DND-41 (cell line): ENCODE measurements around the gene SRPRB.

Experiments used
- ATAC-seq: fragments of 200-7000 bp; cut with Tn5 transposase; 3 replicates; pipeline ENCODE4 v1.9.1; 2021; ENCODE audit warnings: low read depth; ENCODE audit not compliant: insufficient read depth
- DNase-seq: peaks from one replicate; pipeline ENCODE4 v3.0.0-alpha.2; 2020
- H2AFZ ChIP-seq: 2 replicates; pipeline ENCODE4 v1.6.0; 2012; ENCODE audit warnings: low read depth, low read length
- H3K27ac ChIP-seq: 2 replicates; pipeline ENCODE4 v1.5.1; 2012; ENCODE audit warnings: low read length, inconsistent platforms
- H3K27me3 ChIP-seq: fragments of 200-600 bp; sonication (generic); 2 replicates; pipeline ENCODE4 v1.6.0; 2012; ENCODE audit warnings: low read length, mild to moderate bottlenecking, inconsistent platforms; ENCODE audit not compliant: insufficient read depth, poor library complexity
- H3K36me3 ChIP-seq: 2 replicates; pipeline ENCODE4 v1.5.1; 2012; ENCODE audit warnings: low read length, inconsistent platforms; ENCODE audit not compliant: insufficient read depth
- H3K4me1 ChIP-seq: 2 replicates; pipeline ENCODE4 v1.5.1; 2012; ENCODE audit warnings: mild to moderate bottlenecking, low read length; ENCODE audit not compliant: insufficient read depth
- H3K4me2 ChIP-seq: 2 replicates; pipeline ENCODE4 v1.6.0; 2012; ENCODE audit warnings: mild to moderate bottlenecking, moderate library complexity, low read length, inconsistent platforms; ENCODE audit not compliant: insufficient read depth
- H3K4me3 ChIP-seq, 2 experiments: fragments of 200-600 bp in 1 of 2; shearing (Covaris generic) in 1 of 2; 2 replicates each; pipeline ENCODE4 v1.5.1; 2012 to 2016; ENCODE audit warnings: inconsistent platforms in 2 of 2, low read length in 2 of 2, mild to moderate bottlenecking in 2 of 2, low read depth in 1 of 2, moderate library complexity in 1 of 2
- H3K79me2 ChIP-seq: 2 replicates; pipeline ENCODE4 v1.6.0; 2012; ENCODE audit warnings: low read length, inconsistent platforms; ENCODE audit not compliant: insufficient read depth
- H3K9ac ChIP-seq: 2 replicates; pipeline ENCODE4 v1.6.0; 2012; ENCODE audit warnings: low read depth, mild to moderate bottlenecking, inconsistent platforms, low read length, moderate library complexity
- H3K9me3 ChIP-seq: 2 replicates; pipeline ENCODE4 v1.5.1; 2012; ENCODE audit warnings: low read length, moderate library complexity, mild to moderate bottlenecking, inconsistent platforms; ENCODE audit not compliant: insufficient read depth, severe bottlenecking
- H4K20me1 ChIP-seq: 2 replicates; pipeline ENCODE4 v1.6.0; 2012; ENCODE audit warnings: low read length; ENCODE audit not compliant: insufficient read depth
- CTCF ChIP-seq: IDR thresholded peaks from 2 replicates; pipeline ENCODE4 v1.5.1; 2012; ENCODE audit warnings: borderline replicate concordance, low read length, moderate library complexity, mild to moderate bottlenecking; ENCODE audit not compliant: poor library complexity, severe bottlenecking; ENCODE audit errors: extremely low read depth
- EZH2 ChIP-seq: IDR thresholded peaks from 3 replicates; pipeline ENCODE4 v1.6.1; 2012; ENCODE audit warnings: borderline replicate concordance, low read depth, mild to moderate bottlenecking, moderate library complexity, low read length, inconsistent platforms; ENCODE audit not compliant: severe bottlenecking

The SRPRB gene

GRCh38 chr3:133803469-133803868 is 2.1 kb upstream of the SRPRB start:
- Histone ChIP-seq H2AFZ (no peak overlapping the region), H3K4me3 (no peak overlapping the region), H3K4me1 (peaks cover 26% of the 10 kb centered on the region), H3K79me2 (peaks cover 20% of the 10 kb centered on the region), H4K20me1 (no peaks in the 10 kb centered on the region), H3K36me3 (peaks cover 11% of the 10 kb centered on the region; the same call in 1 of the 2 replicates), H3K9ac (no peak overlapping the region), H3K4me2 (no peak overlapping the region), H3K9me3 (no peaks in the 10 kb centered on the region), H3K27ac (no peak overlapping the region), H3K27me3 (peaks cover 9% of the 10 kb centered on the region)
- ATAC-seq, result no peak
- TF ChIP-seq CTCF, result no peak
- TF ChIP-seq EZH2, result no peak
- no peak for DNase-seq

- peaks cover 4% of the 10 kb centered on the region for H3K27me3 ChIP-seq
- H3K9ac ChIP-seq, result no peak overlapping the region
- peaks cover 20% of the 10 kb centered on the region for H3K79me2 ChIP-seq
- H3K9me3 ChIP-seq, result no peaks in the 10 kb centered on the region
- H3K4me1 ChIP-seq, result peaks cover 27% of the 10 kb centered on the region
- H3K36me3 ChIP-seq, result peaks cover 22% of the 10 kb centered on the region; the same call in 1 of the 2 replicates
- DNase-seq (no peak), ATAC-seq (no peak)
- no peaks in the 10 kb centered on the region for H4K20me1 ChIP-seq
- no peak overlapping the region for H3K27ac ChIP-seq
- no peak for TF ChIP-seq EZH2
- no peak for TF ChIP-seq CTCF
- peak overlapping the region in 1 of 2 experiments; percentile 87; a peak in 2 of 4 replicates for H3K4me3 ChIP-seq
- peak overlapping the region; percentile 97 for H2AFZ ChIP-seq
- peak overlapping the region; percentile 95 for H3K4me2 ChIP-seq
These were observed 719 bp upstream of the SRPRB start for GRCh38 chr3:133804896-133805295.

GRCh38 chr3:133805384-133805701 is 272 bp upstream of the SRPRB start:
- Histone ChIP-seq H3K4me3 (peak overlapping the region; percentile 31 to 87; a peak in 3 of 4 replicates), H3K4me1 (peaks cover 31% of the 10 kb centered on the region), H3K4me2 (peak overlapping the region; percentile 95), H3K9ac (peak overlapping the region; percentile 65; the same call in 1 of the 2 replicates), H2AFZ (peak overlapping the region; percentile 97), H3K79me2 (peaks cover 23% of the 10 kb centered on the region), H3K27me3 (no peaks in the 10 kb centered on the region), H3K9me3 (no peaks in the 10 kb centered on the region), H3K36me3 (peaks cover 27% of the 10 kb centered on the region), H3K27ac (peak overlapping the region; percentile 22; the same call in 1 of the 2 replicates), H4K20me1 (no peaks in the 10 kb centered on the region)
- no peak for DNase-seq
- TF ChIP-seq EZH2, result no peak
- no peak for TF ChIP-seq CTCF
- ATAC-seq, result no peak

- Histone ChIP-seq H4K20me1 (no peaks in the 10 kb centered on the region), H3K27ac (no peak overlapping the region), H3K4me2 (no peak overlapping the region), H3K9ac (no peak overlapping the region), H2AFZ (no peak overlapping the region), H3K9me3 (no peaks in the 10 kb centered on the region), H3K27me3 (no peaks in the 10 kb centered on the region), H3K4me3 (no peak overlapping the region), H3K36me3 (peaks cover 91% of the 10 kb centered on the region), H3K79me2 (peaks cover 2% of the 10 kb centered on the region; the same call in 1 of the 2 replicates), H3K4me1 (peaks cover 7% of the 10 kb centered on the region; the same call in 1 of the 2 replicates)
- no peak for TF ChIP-seq CTCF
- TF ChIP-seq EZH2, result no peak
- ATAC-seq (no peak), DNase-seq (no peak)
These were observed 7.3 kb downstream of the SRPRB start for GRCh38 chr3:133812872-133813271.
